Gastroesophageal sphincter (tissue), 3 donors: ENCODE results near the gene CCR4.

Source experiments
- CTCF ChIP-seq, 4 experiments: fragments of 200-600 bp in 2 of 4; fragments of 450-650 bp in 2 of 4; sonication (generic) in 1 of 4; IDR thresholded peaks; one replicate each; pipeline ENCODE4 v1.5.1; 2017 to 2019; ENCODE audit warnings: antibody characterized with exemption in 4 of 4, mild to moderate bottlenecking in 2 of 4, moderate library complexity in 2 of 4
- POLR2A ChIP-seq, 2 donors: fragments of 450-650 bp; IDR thresholded peaks; one replicate each; pipeline ENCODE4 v1.6.1; 2017; ENCODE audit warnings: antibody characterized with exemption in 2 of 2, mild to moderate bottlenecking in 2 of 2, moderate library complexity in 1 of 2

GRCh38 chr3:33003308-33003707, 51.9 kb downstream of the CCR4 start:
- TF ChIP-seq CTCF (IDR thresholded peaks at IDR 0.05), result no peak
- no peak for TF ChIP-seq POLR2A (IDR thresholded peaks at IDR 0.05)
